Stimulated activated naive CD8-positive, alpha-beta T cell treated with anti-CD3 and anti-CD28 coated beads, Interleukin-15, amount 100 ng/mL, for 72 hours (primary cell): ENCODE measurements around the gene ELF4.

ENCODE experiments used
- ATAC-seq: fragments of 150-1000 bp; cut with Tn5 transposase; 2 replicates; pipeline ENCODE4 v1.10.0; 2021; ENCODE audit warnings: mild to moderate bottlenecking, moderate library complexity
- DNase-seq, 2 donors: peaks; one replicate each; pipeline ENCODE4 v3.0.0; 2021 to 2022
- H3K27ac Mint-ChIP-seq, 2 donors: one replicate each; pipeline ENCODE4 v1.8.0; 2022; ENCODE audit warnings: mild to moderate bottlenecking in 2 of 2, mixed read lengths in 2 of 2, moderate library complexity in 2 of 2
- H3K27me3 Mint-ChIP-seq: one replicate; pipeline ENCODE4 v1.8.0; 2022; ENCODE audit warnings: mixed read lengths
- H3K4me1 Mint-ChIP-seq: one replicate; pipeline ENCODE4 v1.8.0; 2022; ENCODE audit warnings: mild to moderate bottlenecking, mixed read lengths
- H3K4me3 Mint-ChIP-seq, 2 donors: one replicate each; pipeline ENCODE4 v1.8.0; 2022; ENCODE audit warnings: mild to moderate bottlenecking in 2 of 2, mixed read lengths in 2 of 2, moderate library complexity in 1 of 2
- H3K9me3 Mint-ChIP-seq, 2 donors: one replicate each; pipeline ENCODE4 v1.8.0; 2022; ENCODE audit warnings: mixed read lengths in 2 of 2

Gene ELF4

DNA sequence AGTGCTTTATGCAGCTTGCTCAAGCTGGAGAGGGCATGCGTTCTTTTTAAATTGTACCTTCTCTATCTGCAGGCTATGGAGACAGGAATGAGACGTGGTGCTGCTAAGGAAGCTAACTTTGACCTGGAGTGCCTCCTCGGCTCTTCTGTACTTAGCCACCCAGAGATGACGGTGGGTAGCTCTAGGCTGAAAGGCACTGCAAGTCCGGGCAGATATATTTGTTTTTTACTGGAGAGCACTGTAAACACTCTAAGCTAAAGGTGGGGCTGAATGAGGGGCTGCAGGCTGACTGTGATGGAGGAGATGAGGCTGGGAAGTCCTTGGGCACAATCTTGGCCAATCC, 12.1 kb downstream of the ELF4 start:
- Mint-ChIP-seq H3K4me3 (peak overlapping the region; percentile 22 to 57), H3K27ac (no peak overlapping the region), H3K9me3 (no peaks in the 10 kb centered on the region), H3K4me1 (peaks cover 74% of the 10 kb centered on the region), H3K27me3 (no peaks in the 10 kb centered on the region)
- ATAC-seq (no peak), DNase-seq (no peak)

- Mint-ChIP-seq H3K4me3 (peak overlapping the region; percentile 22 to 57), H3K27ac (no peak overlapping the region), H3K9me3 (no peaks in the 10 kb centered on the region), H3K4me1 (peaks cover 74% of the 10 kb centered on the region), H3K27me3 (no peaks in the 10 kb centered on the region)
- DNase-seq = no peak
- ATAC-seq = peak; percentile 56
Measured at GRCh38 chrX:130097507-130098209, 12.6 kb downstream of the ELF4 start.

DNA sequence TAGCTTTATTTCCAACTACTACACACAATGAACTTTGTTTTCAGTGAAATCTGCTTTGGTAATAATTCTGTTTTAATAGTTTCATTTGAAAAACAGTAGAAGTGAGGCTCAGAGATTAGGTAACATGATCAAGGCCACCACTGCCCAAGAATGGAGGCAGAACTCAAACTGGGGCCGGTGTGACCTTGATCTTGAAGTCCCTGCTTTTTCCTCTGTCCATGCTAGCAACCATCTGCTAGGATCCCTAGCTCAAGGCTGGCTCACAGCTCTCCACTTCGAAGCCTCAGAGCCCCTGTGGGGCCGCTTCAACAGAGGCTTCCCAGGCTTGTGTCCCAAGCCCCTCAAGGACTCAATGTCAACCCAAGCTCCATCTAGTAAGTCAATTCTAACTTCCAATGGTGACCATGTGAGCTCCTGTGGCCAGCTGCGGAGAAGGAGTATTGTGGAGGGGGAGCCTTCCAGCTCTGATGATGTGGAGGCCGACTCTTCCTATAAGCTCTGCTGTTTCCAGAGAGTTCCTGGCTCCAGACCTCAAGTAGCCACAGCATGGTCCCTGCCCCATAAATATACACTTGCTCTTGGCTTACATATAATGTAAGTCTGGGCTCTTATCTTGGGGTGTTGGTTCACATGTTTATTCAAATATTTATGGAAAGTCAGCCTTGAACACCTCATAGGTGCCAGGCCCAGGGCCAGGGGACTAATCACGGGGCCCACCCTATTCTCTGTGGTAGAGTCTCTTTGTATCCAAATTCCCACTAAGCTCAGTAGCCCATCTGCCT, 14.9 kb downstream of the ELF4 start:
- no peak for ATAC-seq
- Mint-ChIP-seq H3K4me1 (peaks cover 79% of the 10 kb centered on the region), H3K27me3 (no peaks in the 10 kb centered on the region), H3K27ac (no peak overlapping the region), H3K4me3 (no peak overlapping the region), H3K9me3 (no peaks in the 10 kb centered on the region)
- no peak for DNase-seq

DNA sequence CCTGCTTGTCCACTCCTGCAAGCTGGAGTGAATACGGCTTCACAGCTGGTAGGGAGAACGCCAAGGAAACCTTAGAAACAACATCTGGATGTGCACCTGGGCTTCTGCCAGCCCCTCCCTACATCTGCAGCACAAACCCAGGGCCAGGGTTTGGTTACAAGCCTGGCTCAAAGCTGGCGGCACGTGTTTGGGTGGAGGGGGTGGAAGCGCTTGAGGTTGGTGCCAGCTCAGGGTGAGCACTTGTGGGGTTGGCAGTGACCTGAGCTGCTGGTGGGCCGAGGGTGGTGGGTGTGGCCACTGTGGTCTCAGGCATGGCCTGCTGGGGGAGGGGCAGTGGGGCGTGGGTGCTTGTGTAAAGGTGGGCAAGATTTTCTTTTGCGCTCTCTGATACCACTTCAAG, 15.6 kb downstream of the ELF4 start:
- Mint-ChIP-seq H3K4me1 (peaks cover 82% of the 10 kb centered on the region), H3K9me3 (no peaks in the 10 kb centered on the region), H3K27ac (no peak overlapping the region), H3K4me3 (no peak overlapping the region), H3K27me3 (no peaks in the 10 kb centered on the region)
- ATAC-seq = no peak
- DNase-seq = no peak

GRCh38 chrX:130093271-130093670, 17.0 kb downstream of the ELF4 start:
- ATAC-seq (no peak), DNase-seq (no peak)
- Mint-ChIP-seq H3K4me1 (peaks cover 78% of the 10 kb centered on the region), H3K27me3 (no peaks in the 10 kb centered on the region), H3K9me3 (no peaks in the 10 kb centered on the region), H3K4me3 (no peak overlapping the region), H3K27ac (no peak overlapping the region)

DNA sequence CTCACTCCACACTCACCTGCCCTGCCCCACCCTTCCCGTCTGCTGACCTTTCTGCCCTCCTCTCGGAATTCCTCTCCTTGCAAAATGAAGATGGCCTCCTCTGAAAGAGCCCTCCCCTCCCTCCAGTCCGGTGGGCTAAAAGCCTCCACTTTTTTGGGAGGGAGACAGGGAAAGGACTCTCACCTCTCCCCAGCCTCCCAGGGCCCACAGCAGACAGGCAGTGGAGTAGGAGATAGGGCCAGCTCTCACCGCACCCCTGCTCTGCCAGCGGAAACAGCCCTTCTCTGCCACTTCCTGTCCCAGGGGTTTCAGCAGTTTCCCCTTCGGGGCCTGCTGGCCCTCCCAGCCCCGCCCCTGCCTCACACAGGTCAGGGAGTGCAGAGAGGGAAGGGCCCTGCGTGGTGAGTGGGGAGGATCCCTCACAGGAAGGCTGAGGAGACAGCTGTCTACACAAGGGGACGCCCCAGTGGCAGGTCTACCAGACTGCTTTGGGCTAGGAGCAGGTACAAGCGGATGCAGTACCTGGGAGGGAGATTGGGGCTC, 18.2 kb downstream of the ELF4 start:
- no peaks in the 10 kb centered on the region for H3K27me3 Mint-ChIP-seq
- H3K27ac Mint-ChIP-seq = peak overlapping the region; percentile 93 to 97
- H3K4me1 Mint-ChIP-seq = peaks cover 79% of the 10 kb centered on the region
- H3K9me3 Mint-ChIP-seq = no peaks in the 10 kb centered on the region
- peak overlapping the region; percentile 90 to 94 for H3K4me3 Mint-ChIP-seq
- DNase-seq (peak; percentile 81 to 94), ATAC-seq (peak; percentile 99)

- DNase-seq (no peak), ATAC-seq (no peak)
- no peaks in the 10 kb centered on the region for H3K27me3 Mint-ChIP-seq
- H3K9me3 Mint-ChIP-seq = no peaks in the 10 kb centered on the region
- peak overlapping the region; percentile 8 to 80 for H3K27ac Mint-ChIP-seq
- peaks cover 85% of the 10 kb centered on the region for H3K4me1 Mint-ChIP-seq
- peak overlapping the region in 1 of 2 donors; percentile 13 for H3K4me3 Mint-ChIP-seq
Measured at GRCh38 chrX:130090364-130090763, 19.9 kb downstream of the ELF4 start.

DNA sequence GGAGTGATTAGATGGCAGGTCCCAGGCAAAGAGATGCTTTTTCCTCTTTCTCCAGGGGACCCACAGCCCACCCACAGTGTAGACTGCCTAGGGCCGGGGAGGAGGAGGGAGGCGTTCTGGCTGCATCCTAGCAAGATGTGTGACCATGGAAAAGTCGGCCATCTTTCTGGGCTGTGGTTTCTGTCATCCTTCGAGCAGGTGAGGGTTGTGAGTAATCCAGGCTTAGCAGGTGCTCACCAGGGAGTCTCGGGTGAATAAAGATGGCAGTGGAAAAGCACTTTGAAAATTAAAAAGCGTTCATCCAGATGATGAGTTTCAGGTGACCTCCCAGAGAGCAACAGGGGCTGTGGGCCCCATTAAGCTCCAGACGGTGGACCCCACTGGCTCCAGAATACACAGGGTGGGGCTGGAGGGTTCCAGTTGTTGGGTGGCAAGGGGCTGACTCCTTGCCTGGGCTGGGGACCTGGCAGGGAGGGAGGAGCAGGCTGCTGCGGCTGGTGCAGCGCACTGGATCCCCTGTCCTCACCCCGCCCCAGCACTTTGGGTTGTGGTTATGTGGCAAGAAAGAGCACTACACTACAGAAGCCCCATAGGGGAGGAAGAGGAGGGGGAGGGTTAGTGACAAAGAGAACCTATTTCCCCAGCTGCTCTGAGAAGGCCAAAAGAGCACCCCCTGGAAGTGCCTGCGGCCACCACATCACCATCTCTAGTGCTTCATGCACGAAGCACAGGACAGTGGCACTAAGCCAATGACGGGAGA, 23.7 kb downstream of the ELF4 start:
- ATAC-seq (peak; percentile 72), DNase-seq (peak; percentile 57 to 75)
- peaks cover 89% of the 10 kb centered on the region for H3K4me1 Mint-ChIP-seq
- H3K27me3 Mint-ChIP-seq = no peaks in the 10 kb centered on the region
- H3K4me3 Mint-ChIP-seq = peak overlapping the region; percentile 79 to 83
- H3K9me3 Mint-ChIP-seq = no peaks in the 10 kb centered on the region
- H3K27ac Mint-ChIP-seq = peak overlapping the region in 1 of 2 donors; percentile 88

DNA sequence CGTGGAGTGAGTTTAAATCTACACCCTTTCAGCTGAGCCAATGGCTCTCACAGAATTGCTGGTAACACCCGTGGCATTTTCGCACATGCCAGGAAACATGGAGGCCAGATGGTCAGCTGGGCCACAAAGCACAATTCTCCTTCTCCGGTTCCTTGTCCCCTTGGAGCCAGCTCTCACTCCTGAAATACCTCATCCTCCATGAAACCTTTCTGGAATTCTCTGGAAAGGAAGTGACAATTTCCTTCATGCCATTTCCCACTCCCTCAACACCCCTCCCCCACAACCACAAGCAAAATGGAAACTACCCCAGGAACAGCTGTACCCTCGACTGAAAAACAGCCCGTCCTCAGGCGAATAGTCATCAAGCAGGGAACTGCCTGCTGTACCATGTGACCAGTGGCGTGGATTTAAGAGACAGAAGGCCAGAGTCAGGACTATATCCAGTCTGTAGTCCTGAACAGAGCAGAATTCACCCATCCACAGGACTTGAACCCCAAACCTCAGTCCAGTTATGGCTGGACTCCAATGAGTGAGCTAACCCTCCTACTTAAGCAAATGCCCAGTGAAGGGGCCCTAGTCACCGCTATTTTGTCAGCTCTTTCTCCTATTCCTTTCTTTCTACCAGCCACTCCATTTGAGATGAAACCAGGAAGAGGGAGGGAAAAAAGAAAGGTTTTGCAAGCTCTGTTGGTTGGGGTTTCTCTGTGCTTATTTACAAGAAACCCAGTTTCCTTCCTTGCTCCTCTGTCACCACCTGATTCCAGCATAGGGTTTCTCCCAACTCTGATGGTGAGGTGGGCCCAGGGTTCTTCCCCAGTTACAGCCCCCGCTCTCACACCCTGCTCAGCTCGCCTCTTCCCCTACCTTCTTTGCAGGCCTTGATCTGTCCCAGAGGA, 24.5 kb downstream of the ELF4 start:
- Mint-ChIP-seq H3K27me3 (no peaks in the 10 kb centered on the region), H3K4me1 (peaks cover 92% of the 10 kb centered on the region), H3K27ac (peak overlapping the region; percentile 72 to 88), H3K9me3 (no peaks in the 10 kb centered on the region), H3K4me3 (peak overlapping the region; percentile 79 to 83)
- ATAC-seq (no peak), DNase-seq (no peak)

DNA sequence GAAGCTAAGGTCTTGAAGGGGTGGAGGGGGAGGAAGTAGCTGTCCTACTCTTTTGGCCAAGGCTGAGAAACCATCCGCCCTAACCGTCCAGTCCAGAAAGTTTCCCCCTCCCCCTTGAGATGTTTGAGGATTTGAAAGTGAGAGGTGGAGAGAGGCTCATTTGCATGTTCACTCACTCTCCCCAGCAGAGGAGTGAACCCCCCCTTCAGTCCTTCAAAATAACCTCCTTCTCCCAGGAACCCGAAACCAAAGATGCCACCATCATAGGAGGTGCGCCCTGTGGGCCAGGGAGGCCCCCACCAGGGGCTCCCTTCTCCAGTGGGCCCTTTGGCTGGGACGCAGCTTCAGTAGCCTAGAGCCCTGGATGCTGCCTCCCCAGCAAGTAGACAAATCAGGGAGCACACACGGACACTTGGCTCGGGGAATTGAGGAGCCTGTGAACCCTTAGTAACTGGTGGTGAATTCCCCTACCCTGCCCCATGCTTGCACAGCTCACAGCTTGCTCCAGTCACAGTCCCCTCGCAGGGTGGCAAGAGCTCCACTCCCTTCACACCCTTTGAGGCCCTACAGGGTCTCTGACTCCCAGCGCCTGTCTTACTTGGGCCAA, 25.6 kb downstream of the ELF4 start:
- H3K27ac Mint-ChIP-seq = peak overlapping the region; percentile 23 to 33
- ATAC-seq (peak; percentile 19), DNase-seq (peak in 1 of 2 donors; percentile 27)
- H3K9me3 Mint-ChIP-seq = no peaks in the 10 kb centered on the region
- H3K4me3 Mint-ChIP-seq = peak overlapping the region; percentile 79 to 83
- peaks cover 88% of the 10 kb centered on the region for H3K4me1 Mint-ChIP-seq
- no peaks in the 10 kb centered on the region for H3K27me3 Mint-ChIP-seq

DNA sequence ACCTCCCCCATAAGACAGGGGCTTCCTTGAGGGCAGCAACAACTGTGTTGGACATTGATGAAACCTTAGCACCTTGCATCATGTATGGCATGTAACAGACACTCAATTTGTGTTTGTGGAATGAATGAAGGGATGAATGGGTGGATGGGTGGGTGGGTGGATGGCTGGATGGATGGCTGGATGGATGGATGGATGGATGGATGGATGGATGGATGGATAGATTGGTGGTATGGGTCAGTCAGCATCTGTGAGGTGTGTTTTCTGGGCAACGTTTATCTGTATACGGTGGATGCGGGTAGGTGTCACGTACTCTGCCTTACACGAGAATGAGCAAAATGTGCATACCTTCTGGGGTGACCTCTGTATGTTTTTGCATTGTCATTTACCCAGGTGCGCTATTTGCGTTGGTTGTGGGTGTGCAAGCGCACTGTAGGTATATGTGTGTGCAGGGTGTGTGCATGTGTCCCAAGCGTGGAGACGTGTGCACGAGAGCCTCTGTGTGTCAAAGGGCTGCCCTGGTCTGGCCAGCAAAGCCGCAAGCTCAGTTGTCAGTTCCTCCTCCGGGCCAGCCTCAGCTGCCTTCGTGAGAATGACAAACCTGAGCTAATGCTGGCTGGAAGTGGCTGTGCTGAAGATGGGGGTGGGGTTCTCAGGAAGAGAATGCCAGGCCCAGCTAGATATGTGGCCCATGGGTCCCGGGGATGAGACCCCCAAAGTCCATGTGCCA, 26.5 kb downstream of the ELF4 start:
- H3K4me3 Mint-ChIP-seq = peak overlapping the region; percentile 79 to 83
- DNase-seq (no peak), ATAC-seq (no peak)
- no peaks in the 10 kb centered on the region for H3K27me3 Mint-ChIP-seq
- H3K9me3 Mint-ChIP-seq = no peaks in the 10 kb centered on the region
- peaks cover 84% of the 10 kb centered on the region for H3K4me1 Mint-ChIP-seq
- H3K27ac Mint-ChIP-seq = peak overlapping the region in 1 of 2 donors; percentile 50

GRCh38 chrX:130083107-130083490, 27.2 kb downstream of the ELF4 start:
- Mint-ChIP-seq H3K27ac (no peak overlapping the region), H3K9me3 (no peaks in the 10 kb centered on the region), H3K27me3 (no peaks in the 10 kb centered on the region), H3K4me3 (peak overlapping the region; percentile 79 to 81), H3K4me1 (peaks cover 79% of the 10 kb centered on the region)
- DNase-seq = no peak
- no peak for ATAC-seq

- H3K9me3 Mint-ChIP-seq = no peaks in the 10 kb centered on the region
- peak overlapping the region; percentile 71 to 79 for H3K4me3 Mint-ChIP-seq
- H3K27me3 Mint-ChIP-seq = no peaks in the 10 kb centered on the region
- H3K27ac Mint-ChIP-seq = peak overlapping the region in 1 of 2 donors; percentile 93
- ATAC-seq = peak; percentile 85
- peaks cover 73% of the 10 kb centered on the region for H3K4me1 Mint-ChIP-seq
- peak; percentile 76 to 88 for DNase-seq
Measured at GRCh38 chrX:130082244-130083106, 27.8 kb downstream of the ELF4 start.
